Measurements from ENCODE around the gene PNLIPRP3.

PNLIPRP3 gene

GRCh38 chr10:116451711-116452337 lies 24.2 kb downstream of the PNLIPRP3 start:
- no peak for DNase-seq

GRCh38 chr10:116452338-116452720 lies 24.7 kb downstream of the PNLIPRP3 start:
- no peak for DNase-seq

DNA sequence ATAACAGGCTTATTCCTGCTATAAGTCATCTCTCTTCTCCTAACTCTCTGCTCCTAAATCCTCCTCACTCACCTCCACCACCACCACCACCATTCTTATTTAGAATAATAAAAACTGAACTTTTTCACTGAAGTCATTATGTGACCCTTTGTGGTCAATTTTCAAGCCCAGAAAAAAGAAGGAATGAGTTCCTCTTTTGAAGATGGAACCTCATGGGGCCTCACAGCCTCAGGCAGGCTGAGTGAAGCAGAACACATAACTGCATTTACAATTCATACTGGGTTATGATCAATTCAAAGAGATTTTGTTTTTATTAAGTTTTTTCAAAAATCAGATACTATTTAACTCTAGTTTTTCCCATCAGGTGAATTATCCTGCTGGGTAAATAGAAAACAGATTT lies 29.8 kb downstream of the PNLIPRP3 start:
- no peak for DNase-seq

- DNase-seq: no peak
These were observed 32.6 kb downstream of the PNLIPRP3 start for GRCh38 chr10:116460219-116460618.

DNA sequence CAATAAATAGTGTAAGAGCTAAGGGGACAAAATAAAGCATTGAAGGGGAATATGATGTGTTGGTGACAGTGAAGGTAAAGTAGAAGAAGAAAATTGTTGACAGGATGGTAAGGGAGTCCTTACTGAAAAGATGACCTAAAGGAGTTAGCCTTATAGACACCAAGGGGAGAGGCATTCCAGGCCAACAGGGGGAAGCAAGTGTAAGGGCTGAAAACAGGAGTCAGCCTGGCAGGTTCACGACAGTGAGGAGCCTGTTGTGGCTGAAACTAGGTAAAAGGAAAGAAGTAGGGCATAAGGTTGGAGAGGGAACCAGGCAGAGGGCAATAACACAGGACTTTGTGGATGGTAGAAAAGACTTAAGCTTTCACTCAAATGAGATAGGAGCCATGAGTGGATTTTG lies 34.0 kb downstream of the PNLIPRP3 start:
- no peak for DNase-seq

DNA sequence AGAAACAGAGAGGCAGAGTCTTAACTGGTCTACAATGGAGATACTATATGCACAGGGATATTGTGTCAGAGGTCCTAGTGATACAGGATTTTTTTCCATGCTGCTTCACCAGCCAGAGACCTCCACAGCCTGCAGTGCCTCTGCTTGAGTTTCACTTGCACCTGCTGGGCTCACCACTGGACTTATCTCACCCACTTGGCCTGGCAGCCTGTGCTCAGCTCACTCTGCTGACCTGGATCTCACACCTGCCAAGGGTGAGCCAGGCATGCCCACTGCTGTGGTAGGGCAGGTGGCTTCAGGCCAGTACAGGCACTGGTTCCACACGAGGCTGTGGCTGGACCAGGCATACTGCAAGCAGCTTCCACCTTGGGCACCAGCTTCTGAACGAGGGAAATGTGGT lies 36.6 kb downstream of the PNLIPRP3 start:
- DNase-seq: no peak

- no peak for DNase-seq
These were observed 37.9 kb downstream of the PNLIPRP3 start for GRCh38 chr10:116465546-116465945.

GRCh38 chr10:116466715-116467422 lies 39.2 kb downstream of the PNLIPRP3 start:
- no peak for DNase-seq

DNA sequence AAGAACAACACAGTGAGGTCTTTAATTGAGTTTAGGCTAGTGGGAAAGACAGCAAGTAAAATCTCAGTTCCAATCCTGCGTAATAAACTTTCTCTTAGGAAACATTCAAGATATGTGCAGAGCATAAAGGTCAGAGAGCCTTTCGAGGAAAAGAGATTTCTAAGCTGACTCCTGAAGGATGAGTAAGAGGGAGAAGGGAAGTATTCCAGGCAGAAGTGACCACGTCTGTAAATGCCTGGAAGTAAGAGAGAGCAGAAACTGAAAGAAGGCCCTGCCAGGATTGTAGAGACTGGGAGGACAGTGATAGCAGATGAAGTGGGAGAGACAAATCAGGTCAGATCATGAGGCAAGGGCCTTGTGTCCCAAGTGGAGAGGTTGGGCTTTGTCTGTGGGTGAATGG lies 41.8 kb downstream of the PNLIPRP3 start:
- peak; percentile 7 for DNase-seq

DNA sequence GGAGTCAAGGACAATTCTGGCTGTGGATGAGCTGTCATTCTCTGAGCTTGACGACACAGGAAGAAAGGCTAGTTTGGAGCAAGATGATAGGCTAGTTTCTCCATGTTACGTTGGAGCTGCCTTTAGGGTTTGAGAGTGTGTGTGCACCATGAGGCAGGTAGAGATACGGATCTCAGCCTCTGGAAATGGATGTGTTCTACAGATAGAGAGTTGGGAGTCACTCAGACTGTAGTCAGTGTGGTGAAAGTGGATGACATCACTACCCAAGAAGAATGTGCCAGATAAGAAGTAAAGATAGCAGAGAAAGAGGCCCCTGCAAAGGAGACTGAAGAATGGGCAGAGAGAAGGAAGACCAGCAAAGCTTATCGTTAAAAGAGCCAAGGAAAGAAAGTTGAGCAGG lies 42.4 kb downstream of the PNLIPRP3 start:
- DNase-seq: peak; percentile 1

DNA sequence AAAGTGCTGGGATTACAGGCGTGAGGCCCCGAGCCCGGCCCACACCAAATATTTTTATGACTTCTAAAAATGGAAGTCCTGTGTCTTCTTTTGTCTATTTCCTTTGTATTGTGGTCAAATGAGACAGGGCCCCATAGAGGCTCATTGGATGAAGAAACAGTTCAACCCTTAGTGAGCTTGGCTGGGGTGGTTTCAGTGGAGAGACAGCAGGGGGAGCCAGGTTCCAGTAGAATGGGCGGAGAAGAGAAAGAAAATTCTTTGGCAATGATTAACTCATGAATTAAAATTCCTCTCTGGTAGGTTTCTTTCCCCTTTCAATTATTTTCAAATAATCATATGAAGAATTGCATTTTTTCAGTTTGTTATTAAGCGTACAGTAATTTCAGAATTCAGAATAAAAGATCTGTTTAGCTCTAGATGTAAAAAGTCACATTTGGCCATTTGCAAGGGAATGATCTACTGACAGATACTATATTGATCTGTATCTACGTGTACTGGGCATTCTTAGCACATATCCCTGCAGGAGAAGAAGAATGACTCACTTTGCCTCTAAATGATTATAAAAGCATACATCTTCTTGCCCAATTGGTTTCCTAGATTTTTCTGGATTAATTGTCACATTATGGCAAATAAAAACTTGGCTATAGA lies 43.2 kb downstream of the PNLIPRP3 start:
- DNase-seq: no peak

- no peak for DNase-seq
These were observed 45.2 kb downstream of the PNLIPRP3 start for GRCh38 chr10:116472891-116473290.

DNA sequence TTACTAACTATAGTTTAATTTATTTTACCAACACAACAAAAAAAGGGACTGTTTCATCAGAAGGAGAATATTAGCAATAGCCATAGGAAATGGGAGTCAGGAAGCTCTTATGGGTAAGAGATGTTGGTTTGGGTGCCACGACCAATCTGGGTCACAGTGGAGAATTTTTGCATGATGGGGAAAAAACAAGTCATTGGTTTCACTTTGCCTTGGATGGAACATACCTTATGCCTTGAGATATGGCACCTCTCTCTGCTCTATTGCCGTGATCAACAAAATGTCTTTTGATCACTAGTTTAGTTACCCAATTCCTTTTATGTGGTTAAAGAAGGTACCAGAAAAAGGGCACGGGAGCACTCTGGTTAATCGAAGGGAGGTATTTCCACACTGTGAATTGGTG lies 48.2 kb downstream of the PNLIPRP3 start:
- no peak for DNase-seq

- DNase-seq: no peak
These were observed 48.8 kb downstream of the PNLIPRP3 start for GRCh38 chr10:116476461-116476860.

DNA sequence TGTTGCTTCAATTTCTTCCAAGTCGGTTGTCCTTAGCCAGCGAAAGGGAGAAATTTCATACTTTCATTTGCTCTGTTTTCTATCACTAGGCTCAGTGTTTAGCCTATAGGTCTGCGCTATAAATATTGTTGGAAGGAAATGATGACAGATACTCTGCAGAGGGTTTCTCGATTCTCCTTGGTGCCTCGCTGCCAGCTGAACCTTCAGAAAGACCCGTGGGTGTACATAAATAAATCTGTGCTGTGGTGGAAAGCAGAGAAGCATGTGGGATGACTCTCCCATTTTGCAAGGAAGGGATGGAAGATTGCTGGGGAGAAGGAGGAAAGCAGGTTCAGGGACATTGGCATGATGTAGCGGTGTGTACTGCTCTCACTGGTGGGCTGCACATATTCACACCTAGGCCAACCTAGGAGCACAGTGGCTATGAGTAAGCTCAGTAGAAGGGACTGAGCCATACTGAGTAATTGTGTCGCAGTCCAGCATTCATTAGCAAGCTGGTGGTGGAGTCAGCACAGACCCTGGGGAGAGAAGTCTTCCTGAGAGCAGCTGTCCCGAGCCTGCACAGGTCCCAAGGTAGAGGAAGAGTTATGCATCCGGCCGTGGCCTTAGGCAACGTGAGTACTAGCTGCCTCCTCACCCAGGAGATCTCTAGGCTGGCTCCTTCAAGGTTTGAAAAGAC lies 50.5 kb downstream of the PNLIPRP3 start:
- DNase-seq: no peak

GRCh38 chr10:116486770-116487448 lies 59.3 kb downstream of the PNLIPRP3 start:
- no peak for DNase-seq

GRCh38 chr10:116487522-116488430 lies 60.1 kb downstream of the PNLIPRP3 start:
- DNase-seq: no peak

DNA sequence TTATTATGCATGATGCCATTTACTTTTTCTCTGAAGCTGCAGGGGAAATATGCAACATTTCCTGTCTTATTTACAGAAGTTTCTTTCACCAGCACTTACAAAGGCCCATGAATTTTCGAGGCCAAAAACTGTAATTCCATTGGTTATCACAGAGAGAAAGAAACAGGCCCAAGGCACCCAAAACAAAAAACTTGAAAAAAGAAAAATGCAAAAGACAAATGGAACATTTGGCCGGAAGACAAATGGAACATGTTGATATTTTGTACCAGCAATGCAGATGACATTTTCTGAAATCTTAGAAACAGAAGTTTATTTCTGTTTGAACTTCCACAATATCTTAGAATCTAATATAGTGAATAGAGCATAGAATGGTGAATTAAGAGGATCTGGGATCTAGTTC lies 61.8 kb downstream of the PNLIPRP3 start:
- DNase-seq: no peak

- DNase-seq: no peak
These were observed 62.5 kb downstream of the PNLIPRP3 start for GRCh38 chr10:116490028-116490662.

GRCh38 chr10:116504786-116505185 lies 77.1 kb downstream of the PNLIPRP3 start:
- no peak for DNase-seq

DNA sequence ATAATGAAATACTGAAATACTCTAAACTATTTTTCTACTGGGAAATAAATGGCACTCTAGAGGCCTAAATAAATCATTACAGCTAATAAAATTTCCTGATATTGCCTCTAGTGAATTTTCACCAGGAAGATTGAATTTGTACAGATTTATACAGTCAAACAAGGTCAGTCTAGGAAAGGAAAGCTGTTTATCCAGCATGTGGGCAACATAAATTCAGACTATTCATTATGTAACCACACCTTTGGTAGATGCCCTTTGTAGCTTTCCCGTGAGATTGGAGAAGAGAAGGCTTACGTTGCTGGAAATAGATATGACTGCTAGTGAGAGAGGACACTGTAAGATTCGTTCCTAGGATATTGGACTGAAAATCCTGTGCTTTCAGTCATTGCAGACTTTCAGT lies 82.9 kb downstream of the PNLIPRP3 start:
- DNase-seq: no peak

DNA sequence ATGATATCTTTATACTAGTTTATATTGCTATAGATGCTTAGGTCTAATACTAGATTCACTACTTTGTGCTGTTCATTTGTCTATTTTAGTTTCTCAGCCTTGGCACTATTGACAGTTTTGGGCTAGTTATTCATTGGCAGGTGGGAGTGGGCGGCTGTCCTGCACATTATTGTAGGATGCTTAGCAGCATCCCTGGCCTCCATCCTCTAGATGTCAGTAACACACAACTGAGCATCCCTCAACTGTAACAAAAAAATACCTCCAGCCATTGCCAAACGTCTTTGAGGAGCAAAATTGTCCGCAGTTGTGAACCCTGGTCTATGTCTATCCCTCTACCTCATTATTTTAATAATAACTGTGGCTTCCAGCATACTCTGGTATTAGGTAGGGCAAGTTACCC lies 83.7 kb downstream of the PNLIPRP3 start:
- DNase-seq: no peak
